Measurements from ENCODE around the gene OR8G1.
"Not testable (repeated sequence)": the region's sequence is repeated elsewhere in the genome, so short reads cannot be mapped to it uniquely, and the experiment has no call there.

OR8G1 gene

DNA sequence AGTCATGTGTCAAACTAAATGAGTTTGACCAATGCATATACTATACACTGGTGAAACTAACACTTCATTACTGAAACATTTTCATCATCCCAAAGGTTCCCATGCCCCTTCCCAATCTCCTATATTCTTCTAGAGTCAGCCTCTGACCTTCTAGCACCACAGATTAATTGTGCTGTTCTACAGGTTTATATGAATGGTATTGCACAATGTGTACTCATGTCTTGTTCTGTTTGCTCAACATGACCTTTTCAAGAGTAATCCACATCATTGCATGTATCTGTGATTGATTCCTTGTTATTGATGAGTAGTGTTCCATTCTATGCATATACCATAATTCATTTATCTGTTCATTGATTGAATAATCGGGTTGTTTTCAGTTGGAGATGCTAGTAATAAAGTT lies 7.5 kb upstream of the OR8G1 start:
- FAIRE-seq = no peak
- DNase-seq (ENCODE audit: insufficient read length, low spot score) = no peak

DNA sequence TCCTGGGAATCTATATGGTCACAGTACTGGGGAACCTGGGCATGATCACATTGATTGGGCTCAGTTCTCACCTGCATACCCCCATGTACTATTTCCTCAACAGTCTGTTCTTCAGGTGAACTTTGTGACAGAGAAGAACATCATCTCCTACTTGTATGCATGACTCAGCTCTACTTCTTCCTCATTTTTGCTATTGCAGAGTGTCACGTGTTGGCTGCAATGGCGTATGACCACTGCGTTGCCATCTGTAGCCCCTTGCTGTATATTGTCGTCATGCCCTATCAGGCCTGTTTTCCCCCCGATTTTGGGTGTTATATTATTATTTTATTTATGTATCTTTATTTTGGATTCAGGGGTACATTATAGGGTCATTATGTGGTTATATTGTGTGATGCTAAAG lies 2.4 kb upstream of the OR8G1 start:
- FAIRE-seq (no peak), DNase-seq (ENCODE audit: insufficient read length, low spot score) (no peak)

DNA sequence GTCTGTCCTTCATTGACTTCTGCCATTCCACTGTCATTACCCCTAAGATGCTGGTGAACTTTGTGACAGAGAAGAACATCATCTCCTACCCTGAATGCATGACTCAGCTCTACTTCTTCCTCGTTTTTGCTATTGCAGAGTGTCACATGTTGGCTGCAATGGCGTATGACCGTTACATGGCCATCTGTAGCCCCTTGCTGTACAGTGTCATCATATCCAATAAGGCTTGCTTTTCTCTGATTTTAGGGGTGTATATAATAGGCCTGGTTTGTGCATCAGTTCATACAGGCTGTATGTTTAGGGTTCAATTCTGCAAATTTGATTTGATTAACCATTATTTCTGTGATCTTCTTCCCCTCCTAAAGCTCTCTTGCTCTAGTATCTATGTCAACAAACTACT lies 9.0 kb downstream of the OR8G1 start:
- not testable (repeated sequence) for DNase-seq (ENCODE audit: insufficient read length, low spot score); FAIRE-seq

DNA sequence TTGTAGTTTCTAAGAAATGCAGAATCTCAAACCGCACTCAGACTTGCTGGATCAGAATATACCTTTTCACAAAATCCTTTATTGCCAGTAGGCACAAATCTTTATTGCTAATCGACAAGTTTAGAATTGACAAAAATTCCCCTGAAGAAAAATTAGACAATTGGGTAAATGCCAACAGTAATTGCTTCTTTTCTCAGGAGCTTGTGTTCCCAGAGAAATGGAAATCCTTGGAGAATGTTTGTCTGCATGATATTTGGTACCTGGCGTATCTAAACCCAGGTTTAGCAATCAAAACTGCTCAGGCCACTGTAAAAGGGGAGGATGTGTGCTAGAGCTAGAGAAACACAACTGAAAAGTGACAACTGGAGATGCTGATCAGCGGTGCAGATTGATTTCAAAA lies 15.2 kb downstream of the OR8G1 start, which contains the start of gene OR8G5:
TSS of gene OR8G5 (plus strand) at position 301 of the 400 bp plus-strand sequence. CDS start 8,556 bp downstream, outside the sequence.
- FAIRE-seq = no peak
- DNase-seq (ENCODE audit: insufficient read length, low spot score) = no peak

DNA sequence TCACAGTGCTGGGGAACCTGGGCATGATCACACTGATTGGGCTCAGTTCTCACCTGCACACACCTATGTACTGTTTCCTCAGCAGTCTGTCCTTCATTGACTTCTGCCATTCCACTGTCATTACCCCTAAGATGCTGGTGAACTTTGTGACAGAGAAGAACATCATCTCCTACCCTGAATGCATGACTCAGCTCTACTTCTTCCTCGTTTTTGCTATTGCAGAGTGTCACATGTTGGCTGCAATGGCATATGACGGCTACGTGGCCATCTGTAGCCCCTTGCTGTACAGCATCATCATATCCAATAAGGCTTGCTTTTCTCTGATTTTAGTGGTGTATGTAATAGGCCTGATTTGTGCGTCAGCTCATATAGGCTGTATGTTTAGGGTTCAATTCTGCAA lies 24.1 kb downstream of the OR8G1 start:
- FAIRE-seq; DNase-seq (ENCODE audit: insufficient read length, low spot score): not testable (repeated sequence)

DNA sequence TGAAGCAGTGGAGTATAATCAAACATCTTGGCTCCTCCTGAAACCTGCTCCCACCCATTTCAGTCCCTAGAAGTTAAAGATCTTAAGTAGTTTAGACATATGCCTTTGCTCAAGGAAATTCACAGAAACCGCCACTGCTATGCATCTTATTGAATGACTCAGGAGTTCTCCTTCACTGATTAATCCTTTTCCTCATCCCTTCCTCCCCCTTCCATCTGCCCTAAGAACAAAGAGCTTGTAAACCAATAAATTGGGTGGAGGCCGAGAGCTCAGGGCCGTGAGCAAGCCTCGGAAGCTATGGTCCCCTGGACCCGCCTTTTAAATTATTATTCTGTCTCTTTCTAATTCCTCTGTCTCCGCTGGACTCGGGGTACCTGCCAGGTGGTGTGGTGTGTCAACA lies 30.0 kb downstream of the OR8G1 start:
- not testable (repeated sequence) for DNase-seq (ENCODE audit: insufficient read length, low spot score); FAIRE-seq

DNA sequence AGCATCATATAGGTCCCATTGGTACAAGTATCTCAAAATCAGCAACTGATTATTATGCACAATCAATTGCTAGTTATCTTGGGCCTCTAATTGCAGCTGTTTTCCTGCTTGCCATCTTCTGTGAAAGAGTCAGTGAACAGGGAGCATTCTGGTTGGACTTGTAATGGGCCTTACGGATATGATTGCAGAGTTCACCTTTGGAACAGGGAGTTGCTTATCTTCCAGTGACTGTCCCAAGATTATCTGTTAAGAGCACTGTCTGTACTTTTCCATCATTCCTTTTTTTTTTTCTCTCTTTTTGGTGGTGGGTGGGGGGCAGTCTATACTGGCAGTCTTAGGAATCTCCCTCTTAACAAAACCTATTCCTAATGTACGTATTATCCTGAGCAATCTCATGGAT lies 33.1 kb downstream of the OR8G1 start:
- FAIRE-seq = no peak
- DNase-seq (ENCODE audit: insufficient read length, low spot score) = no peak

DNA sequence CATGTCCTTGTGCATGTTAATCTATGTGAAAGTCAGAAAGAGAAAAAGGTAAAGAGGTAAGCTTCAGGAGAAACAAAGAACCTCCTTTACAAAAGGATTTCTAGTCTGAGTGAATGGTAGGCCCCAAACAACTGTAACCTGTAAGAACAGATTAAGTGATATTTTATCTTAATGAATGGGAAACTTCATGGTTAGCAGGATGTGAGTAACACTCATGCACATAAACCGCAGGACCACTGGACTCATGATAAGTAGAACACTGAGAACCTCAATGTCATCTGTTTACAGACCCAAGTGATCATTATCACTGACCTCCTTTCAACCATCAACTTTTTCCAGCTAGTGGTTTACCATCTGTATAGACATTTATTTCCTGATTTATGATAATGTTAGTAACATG lies 35.2 kb downstream of the OR8G1 start:
- no peak for FAIRE-seq
- no peak for DNase-seq (ENCODE audit: insufficient read length, low spot score)

DNA sequence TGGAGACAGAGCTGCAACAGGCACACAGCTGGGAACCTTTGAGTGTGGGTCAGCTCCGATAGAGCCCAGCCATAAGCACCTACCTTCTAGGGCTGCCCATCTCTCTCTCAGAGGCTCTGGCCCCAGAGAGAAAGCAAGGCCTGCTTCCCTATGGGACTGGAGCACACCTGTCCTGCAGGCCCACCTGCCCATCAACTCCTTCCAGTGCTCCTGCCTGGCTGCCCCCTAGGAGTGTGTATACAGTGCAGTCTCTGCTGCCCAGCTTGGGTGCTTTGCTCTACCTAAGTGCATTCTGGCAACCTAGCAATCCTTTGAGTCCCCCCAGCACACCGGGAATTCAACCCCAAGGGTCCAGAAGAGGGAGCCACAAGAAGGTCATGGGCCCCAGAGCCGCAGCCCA lies 36.3 kb downstream of the OR8G1 start:
- DNase-seq (ENCODE audit: insufficient read length, low spot score) = no peak
- FAIRE-seq = no peak

DNA sequence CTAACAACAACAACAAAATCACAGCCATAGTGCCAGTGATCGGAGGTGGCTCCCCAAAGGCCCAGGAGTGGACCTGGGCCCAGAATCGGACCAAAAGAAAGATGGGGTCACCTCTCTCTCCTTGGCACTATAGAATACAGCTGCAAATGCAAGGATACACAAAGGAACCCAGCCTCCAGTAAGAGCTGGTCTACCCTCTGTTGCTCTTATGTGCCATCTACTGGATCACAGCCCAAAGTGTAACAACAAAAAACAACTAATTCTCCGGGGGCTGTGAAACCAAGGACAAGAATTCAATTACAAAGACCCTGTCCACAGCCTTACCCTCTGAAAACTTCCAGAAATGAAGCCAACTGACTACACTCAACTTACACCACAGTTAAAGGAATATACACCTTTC lies 36.9 kb downstream of the OR8G1 start:
- DNase-seq (ENCODE audit: insufficient read length, low spot score) (no peak), FAIRE-seq (no peak)

DNA sequence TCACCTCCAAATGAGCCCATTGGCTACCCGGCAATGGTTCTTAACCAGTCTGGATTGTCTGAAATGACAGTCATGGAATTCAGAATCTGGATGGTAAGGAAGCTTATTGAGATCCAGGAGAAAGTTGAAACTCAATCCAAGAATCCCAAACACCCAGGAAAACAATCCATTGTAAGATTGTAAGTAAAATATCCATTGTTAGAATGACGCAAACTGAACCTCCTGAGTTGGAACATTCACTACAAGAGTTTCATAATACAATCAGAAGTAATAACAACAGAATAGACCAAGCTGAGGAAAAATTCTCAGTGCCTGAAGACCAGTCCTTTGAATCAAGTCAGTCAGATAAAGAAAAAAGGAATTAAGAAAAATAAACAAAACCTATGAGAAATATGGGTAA lies 37.4 kb downstream of the OR8G1 start:
- DNase-seq (ENCODE audit: insufficient read length, low spot score) (no peak), FAIRE-seq (no peak)

DNA sequence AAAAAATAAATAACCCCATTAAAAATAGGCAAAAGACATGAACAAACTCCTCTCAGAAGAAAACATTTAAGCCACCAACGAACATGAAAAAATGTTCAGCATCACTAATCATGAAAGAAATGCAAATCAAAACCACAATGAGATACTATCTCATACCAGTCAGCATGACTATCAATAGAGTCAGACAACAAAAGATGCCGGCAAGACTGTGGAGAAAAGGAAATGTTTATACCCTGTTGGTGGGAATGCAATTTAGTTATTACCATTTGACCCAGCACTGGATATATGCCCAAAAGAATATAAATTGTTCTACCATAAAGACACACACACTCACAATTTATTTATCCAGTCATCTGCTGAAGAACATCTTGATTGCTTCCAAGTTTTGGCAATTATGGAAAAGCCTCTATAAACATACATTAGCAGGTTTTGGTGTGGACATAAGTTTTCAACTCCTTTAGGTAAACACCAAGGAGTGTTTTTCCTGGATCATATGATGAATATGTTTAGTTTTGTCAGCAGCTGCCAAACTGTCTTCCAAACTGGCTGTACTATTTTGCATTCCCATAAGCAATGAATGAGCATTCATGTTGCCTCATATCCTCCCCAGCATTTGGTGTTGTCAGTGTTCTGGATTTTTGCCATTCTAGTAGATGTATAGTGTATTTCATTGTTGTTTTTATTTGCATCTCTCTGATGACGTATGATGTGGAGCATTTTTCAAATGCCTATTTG lies 44.9 kb downstream of the OR8G1 start:
- FAIRE-seq (no peak), DNase-seq (ENCODE audit: insufficient read length, low spot score) (no peak)

DNA sequence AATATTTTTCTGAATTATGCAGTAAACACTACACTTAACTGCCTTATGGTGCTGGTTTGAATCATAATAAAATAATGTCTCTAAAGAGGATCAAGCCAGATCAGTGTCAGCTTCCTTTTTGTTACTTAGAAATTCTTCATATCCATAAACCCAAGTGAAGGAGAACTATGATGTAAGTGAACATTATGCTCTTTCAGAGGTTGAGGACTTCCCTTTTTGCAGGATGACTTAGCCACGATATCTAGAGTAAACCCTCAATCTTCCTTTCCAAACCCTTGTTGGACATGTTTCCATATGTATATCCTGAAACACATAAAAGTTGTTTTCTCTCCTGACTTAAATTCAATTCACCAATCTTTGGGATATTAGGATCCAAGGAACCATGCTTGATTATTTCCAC lies 53.8 kb downstream of the OR8G1 start:
- DNase-seq (ENCODE audit: insufficient read length, low spot score) (no peak), FAIRE-seq (no peak)

DNA sequence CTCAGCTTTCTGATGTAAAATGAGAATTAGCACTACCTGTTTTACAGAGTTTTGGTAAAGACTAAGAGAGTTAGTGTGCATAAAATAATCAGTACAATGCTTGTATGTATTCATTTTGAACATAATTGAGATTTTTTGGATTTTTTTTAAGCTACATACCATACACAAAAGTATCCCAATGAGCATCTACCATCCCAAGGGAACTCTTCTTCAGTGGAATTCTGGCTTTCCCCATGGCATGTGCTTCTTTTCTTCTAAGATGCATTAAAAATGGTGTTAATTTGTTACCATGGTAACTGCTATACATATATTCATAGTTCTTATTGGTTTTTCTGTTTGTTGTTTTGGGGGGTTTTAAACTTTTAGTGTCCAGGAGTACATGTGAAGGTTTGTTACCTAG lies 55.1 kb downstream of the OR8G1 start:
- FAIRE-seq = no peak

DNA sequence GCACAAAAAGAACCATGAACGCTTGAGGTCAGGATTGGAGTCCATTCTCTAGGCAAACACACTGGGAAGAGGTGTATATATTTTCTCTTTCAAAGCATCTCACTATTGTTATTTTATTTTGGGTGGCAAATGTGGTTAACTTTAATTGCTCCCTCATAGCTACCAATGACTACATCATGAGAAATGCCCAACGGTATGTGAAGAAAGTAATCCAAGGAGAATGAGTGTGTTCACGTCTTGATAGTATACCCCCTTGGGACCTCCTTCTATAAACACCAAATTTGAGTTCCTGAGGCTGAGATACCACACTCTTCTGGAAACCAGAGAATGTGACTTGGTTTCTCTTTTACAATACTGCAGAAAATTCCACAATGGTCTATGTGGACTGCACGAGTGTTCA lies 57.0 kb downstream of the OR8G1 start:
- no peak for FAIRE-seq

More for the DNA sequence above, 55.1 kb downstream of the OR8G1 start:
- no peak for DNase-seq (ENCODE audit: insufficient read length, low spot score)

DNA sequence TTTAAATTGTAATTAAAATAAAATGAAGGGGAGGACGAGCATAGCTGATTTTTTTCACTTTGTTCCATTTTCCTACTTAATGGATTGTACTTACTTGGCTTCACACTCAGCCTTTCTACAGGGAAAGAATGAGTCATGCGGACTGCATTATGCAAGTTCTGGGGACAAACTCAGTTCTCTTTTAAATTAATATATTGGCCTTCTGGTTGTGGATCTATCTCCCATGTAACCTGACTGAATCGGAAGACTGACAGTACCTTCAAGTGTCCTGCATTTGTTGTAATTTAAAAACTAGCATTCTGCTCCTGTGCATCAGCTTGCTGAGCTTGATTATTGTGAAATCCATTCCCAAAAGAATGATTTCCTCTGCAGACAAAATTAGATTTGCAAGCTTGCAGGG lies 60.7 kb downstream of the OR8G1 start:
- no peak for FAIRE-seq
- DNase-seq (ENCODE audit: insufficient read length, low spot score) = no peak

More for the DNA sequence above, 57.0 kb downstream of the OR8G1 start:
- no peak for DNase-seq (ENCODE audit: insufficient read length, low spot score)

DNA sequence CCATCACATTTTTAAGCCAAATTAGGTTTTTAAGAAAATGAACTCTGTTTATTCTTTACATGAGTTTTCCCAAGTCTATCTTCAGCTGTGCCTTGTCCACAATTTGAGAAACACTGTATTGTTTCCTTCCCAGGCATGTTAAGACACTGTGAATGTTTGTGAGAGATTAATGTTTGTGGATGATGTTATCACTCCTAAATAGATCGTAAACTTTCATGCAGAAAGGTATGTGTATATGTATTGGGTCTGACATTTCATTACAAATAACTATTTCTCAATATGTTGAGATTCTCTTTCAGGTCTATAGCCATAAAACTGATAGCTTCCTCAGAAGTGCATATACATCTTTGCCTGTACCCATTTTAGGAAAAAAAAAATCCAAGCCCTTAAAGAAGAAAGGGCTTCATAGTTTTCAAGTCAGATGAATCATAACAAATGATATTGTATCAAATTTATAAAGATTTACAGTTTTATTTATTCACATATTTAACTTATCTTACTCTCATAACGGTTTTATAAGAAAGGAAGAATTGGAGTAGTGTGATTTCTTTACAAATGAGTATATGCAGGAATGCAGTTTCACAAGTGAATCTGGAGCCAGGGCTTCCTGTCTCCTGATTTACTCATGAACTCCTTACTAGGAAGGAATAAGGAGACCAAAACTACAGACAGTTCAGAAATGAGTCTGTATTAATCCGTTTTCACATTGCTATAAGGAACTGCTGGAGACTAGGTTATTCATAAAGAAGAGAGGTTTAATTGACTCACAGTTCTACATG lies 61.6 kb downstream of the OR8G1 start:
- DNase-seq (ENCODE audit: insufficient read length, low spot score) (no peak), FAIRE-seq (no peak)

Data from GM19239 (cell line).